ENCODE data around the gene TPRN.
A peak's percentile ranks its signal among the peaks of the same experiment; 100 is the strongest.

The TPRN gene

GRCh38 chr9:137236238-137236935 lies 35.8 kb upstream of the TPRN start:
- DNase-seq (ENCODE audit: low read depth), result peak; percentile 80

GRCh38 chr9:137235424-137236237 lies 35.1 kb upstream of the TPRN start:
- no peak for DNase-seq (ENCODE audit: low read depth)

GRCh38 chr9:137234758-137235423 lies 34.4 kb upstream of the TPRN start:
- DNase-seq (ENCODE audit: low read depth), result no peak

GRCh38 chr9:137234055-137234697 lies 33.6 kb upstream of the TPRN start:
- DNase-seq (ENCODE audit: low read depth), result no peak

GRCh38 chr9:137233143-137233980 lies 32.8 kb upstream of the TPRN start:
- DNase-seq (ENCODE audit: low read depth), result no peak

GRCh38 chr9:137232510-137232909 lies 32.0 kb upstream of the TPRN start:
- DNase-seq (ENCODE audit: low read depth), result no peak

GRCh38 chr9:137232101-137232500 lies 31.6 kb upstream of the TPRN start:
- no peak for DNase-seq (ENCODE audit: low read depth)

- DNase-seq (ENCODE audit: low read depth), result no peak
These were observed 31.0 kb upstream of the TPRN start for GRCh38 chr9:137231372-137232039.

- DNase-seq (ENCODE audit: low read depth), result no peak
These were observed 30.3 kb upstream of the TPRN start, which contains the start of gene SLC34A3 for GRCh38 chr9:137230705-137231371. Gene SLC34A3 (plus strand): TSS chr9:137230901. CDS start chr9:137231703, 802 bp downstream.

GRCh38 chr9:137229903-137230704 lies 29.6 kb upstream of the TPRN start:
- DNase-seq (ENCODE audit: low read depth), result no peak

- DNase-seq (ENCODE audit: low read depth), result no peak
These were observed 28.7 kb upstream of the TPRN start for GRCh38 chr9:137228968-137229896.

GRCh38 chr9:137228506-137228967 lies 28.0 kb upstream of the TPRN start:
- no peak for DNase-seq (ENCODE audit: low read depth)

GRCh38 chr9:137227853-137228505 lies 27.4 kb upstream of the TPRN start:
- no peak for DNase-seq (ENCODE audit: low read depth)

- DNase-seq (ENCODE audit: low read depth), result peak; percentile 67
These were observed 26.7 kb upstream of the TPRN start, which contains the start of gene RNF224 for GRCh38 chr9:137227054-137227852. Gene RNF224 (plus strand): TSS chr9:137227502. CDS start chr9:137228336, 834 bp downstream.

- no peak for DNase-seq (ENCODE audit: low read depth)
These were observed 26.0 kb upstream of the TPRN start for GRCh38 chr9:137226338-137227053.

All from stimulated activated CD8-positive, alpha-beta memory T cell treated with anti-CD3 and anti-CD28 coated beads, Interleukin-7, amount 100 ng/mL, for 24 hours (primary cell).